OCI-LY7 (cell line): ENCODE results near the gene ATF2.

Source experiments
- CTCF ChIP-seq: fragments of 200-600 bp; sonication (generic); conservative IDR thresholded peaks from 2 replicates; pipeline ENCODE4 v1.5.1; 2014; ENCODE audit warnings: mild to moderate bottlenecking, antibody characterized with exemption, low read length, moderate library complexity, mixed read lengths
- EZH2phosphoT487 ChIP-seq: fragments of 200-600 bp; sonication (generic); IDR thresholded peaks from 2 replicates; pipeline ENCODE4 v1.6.1; 2018; ENCODE audit warnings: low read depth, borderline replicate concordance, mild to moderate bottlenecking, mixed run types, antibody characterized with exemption, low read length, moderate library complexity, mixed read lengths

- TF ChIP-seq CTCF = no peak
- no peak for TF ChIP-seq EZH2phosphoT487
These were observed 105.0 kb downstream of the ATF2 start for GRCh38 chr2:175062787-175063585.
